Measurements from ENCODE around the gene KAT2A. TPM values are rescaled to one million over a fixed set of nuclear protein-coding genes. Genes with fewer than 3 reads are reported as not detected.
A peak's percentile ranks its signal among the peaks of the same experiment; 100 is the strongest.

Gene KAT2A
- total and polyA plus RNA-seq, 10 donors = 37.8 to 168 (median 49.5) TPM

DNA sequence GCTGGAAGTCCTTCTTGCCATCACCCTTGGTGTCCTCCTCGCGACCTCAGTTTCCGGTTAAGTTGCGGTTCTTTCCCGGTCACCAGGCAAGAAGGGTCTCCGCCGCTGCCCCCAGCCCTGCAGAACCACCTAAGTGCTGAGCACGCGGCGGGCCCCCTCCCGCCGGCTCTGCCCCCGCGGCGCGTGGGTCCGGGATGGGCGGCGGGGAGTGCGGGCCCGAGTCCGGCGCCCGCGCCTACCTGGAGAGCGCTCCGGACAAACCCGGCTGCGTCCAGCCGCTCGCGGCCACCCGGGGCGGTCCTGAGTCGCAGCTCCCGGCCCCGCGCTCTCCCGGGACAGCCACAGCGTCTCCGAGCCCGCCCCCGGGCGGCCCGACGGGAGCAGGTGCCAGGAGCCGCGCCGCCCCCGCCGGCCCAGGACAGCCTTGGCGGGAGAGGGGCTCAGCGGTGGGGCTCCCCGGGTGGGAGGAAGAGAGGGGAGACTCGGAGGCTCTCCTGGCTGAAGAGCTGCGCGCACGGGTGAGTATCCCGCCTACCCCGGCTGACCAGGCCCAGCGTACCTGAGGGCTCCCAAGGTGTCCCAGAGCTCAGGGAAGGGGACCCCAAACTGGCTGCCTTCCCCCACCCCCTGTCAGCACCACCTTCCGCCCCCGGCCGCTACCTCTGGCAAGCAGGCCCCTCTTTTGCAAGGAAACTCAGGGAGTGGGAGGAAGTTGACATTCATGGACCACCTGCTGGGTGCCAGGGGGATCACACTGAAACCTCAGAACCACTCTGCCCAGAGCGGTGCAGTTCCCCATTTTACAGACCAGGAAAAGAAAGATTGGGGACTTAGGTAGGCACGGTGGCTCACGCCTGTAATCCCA, 48.6 kb downstream of the KAT2A start:
- DNase-seq = no peak
- Histone ChIP-seq H3K4me3 (peak overlapping the region in 5 of 8 donors; percentile 21 to 64 (median 27)), H3K27ac (no peak overlapping the region), H3K27me3 (replicated peaks in 1 of 7) (peaks cover 0 to 45% (median 16%) of the 10 kb centered on the region in 7 donors), H3K9me3 (no peaks in the 10 kb centered on the region), H3K4me1 (peaks cover 0 to 20% (median 15%) of the 10 kb centered on the region in 6 donors), H3K36me3 (no peaks in the 10 kb centered on the region)
- TF ChIP-seq POLR2AphosphoS5 (IDR thresholded peaks at IDR 0.05) = no peak
- TF ChIP-seq, protein P1, sequence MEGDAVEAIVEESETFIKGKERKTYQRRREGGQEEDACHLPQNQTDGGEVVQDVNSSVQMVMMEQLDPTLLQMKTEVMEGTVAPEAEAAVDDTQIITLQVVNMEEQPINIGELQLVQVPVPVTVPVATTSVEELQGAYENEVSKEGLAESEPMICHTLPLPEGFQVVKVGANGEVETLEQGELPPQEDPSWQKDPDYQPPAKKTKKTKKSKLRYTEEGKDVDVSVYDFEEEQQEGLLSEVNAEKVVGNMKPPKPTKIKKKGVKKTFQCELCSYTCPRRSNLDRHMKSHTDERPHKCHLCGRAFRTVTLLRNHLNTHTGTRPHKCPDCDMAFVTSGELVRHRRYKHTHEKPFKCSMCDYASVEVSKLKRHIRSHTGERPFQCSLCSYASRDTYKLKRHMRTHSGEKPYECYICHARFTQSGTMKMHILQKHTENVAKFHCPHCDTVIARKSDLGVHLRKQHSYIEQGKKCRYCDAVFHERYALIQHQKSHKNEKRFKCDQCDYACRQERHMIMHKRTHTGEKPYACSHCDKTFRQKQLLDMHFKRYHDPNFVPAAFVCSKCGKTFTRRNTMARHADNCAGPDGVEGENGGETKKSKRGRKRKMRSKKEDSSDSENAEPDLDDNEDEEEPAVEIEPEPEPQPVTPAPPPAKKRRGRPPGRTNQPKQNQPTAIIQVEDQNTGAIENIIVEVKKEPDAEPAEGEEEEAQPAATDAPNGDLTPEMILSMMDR (IDR thresholded peaks at IDR 0.05 in 8 of 11, conservative IDR thresholded peaks at IDR 0.05 in 3 of 11) = no peak
- no peak for TF ChIP-seq POLR2A (IDR thresholded peaks at IDR 0.05)
- 4 to 16% (median 6%) methylated on average over 11 to 67 of the region's 67 CpGs for WGBS, 5 donors
- intact Hi-C loops (cut with DNase I; ENCODE audit: low total_unique reads) = no loop called here

DNA sequence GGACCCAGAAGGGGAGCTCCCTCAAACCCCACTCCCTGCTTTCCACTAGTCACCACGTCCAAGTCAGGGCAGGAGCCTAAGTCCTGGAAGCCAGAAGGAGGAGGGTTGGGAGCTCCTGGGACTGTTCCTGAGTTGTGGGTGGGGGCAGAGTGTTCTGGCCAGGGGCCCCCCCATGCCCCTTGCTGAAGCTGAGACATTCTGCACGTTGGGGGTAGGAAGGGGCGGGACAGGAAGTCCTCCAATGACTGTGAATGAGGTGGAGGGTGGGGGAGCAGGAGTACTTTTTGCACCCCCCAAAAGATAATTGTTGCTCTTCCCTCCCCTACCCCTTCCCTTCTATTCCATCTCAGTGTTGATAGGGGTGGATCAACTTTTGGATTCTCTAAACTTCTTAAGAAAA, 49.4 kb downstream of the KAT2A start:
- no peak overlapping the region for H3K27ac ChIP-seq
- 8 to 22% (median 18%) methylated on average over 3 of the region's 3 CpGs for WGBS, 5 donors
- no peak for DNase-seq

DNA sequence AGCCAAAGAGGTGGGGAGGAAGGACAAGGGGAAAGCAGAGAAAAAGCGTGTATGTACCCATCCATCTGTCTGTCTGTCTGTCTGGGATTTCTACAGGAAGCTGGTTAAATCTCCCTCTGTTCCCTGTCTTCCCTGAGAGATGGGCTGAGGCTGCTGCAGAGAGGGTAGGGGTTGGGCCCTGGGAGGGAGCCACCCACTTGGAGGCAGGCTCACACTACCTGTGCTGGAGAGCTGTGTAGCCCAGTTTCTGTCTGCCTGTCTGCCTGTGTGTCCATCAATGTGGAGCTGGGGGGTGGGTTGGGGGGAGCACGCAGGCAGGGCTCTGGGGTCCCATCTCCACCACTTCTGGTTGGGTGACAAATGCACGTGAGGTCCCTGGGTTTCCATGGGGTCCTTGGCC, 52.2 kb downstream of the KAT2A start:
- no peak overlapping the region for H3K27ac ChIP-seq
- peaks cover 0 to 32% (median 16%) of the 10 kb centered on the region in 6 donors for H3K4me1 ChIP-seq
- WGBS, 5 donors = 78 to 93% (median 82%) methylated on average over 2 to 3 of the region's 3 CpGs
- DNase-seq = no peak
- no peak overlapping the region for H3K4me3 ChIP-seq
- no peaks in the 10 kb centered on the region for H3K9me3 ChIP-seq
- intact Hi-C loops (cut with DNase I; ENCODE audit: low total_unique reads) = no loop called here
- H3K27me3 ChIP-seq (replicated peaks in 1 of 7) = peaks cover 0 to 44% (median 16%) of the 10 kb centered on the region in 7 donors
- H3K36me3 ChIP-seq = no peaks in the 10 kb centered on the region
- no peak for TF ChIP-seq POLR2AphosphoS5 (IDR thresholded peaks at IDR 0.05)
- TF ChIP-seq, protein P1 (IDR thresholded peaks at IDR 0.05 in 8 of 11, conservative IDR thresholded peaks at IDR 0.05 in 3 of 11) = no peak
- no peak for TF ChIP-seq POLR2A (IDR thresholded peaks at IDR 0.05)

More for the DNA sequence above, 49.4 kb downstream of the KAT2A start:
- TF ChIP-seq, protein P1 (IDR thresholded peaks at IDR 0.05 in 8 of 11, conservative IDR thresholded peaks at IDR 0.05 in 3 of 11) = no peak
- no peak for TF ChIP-seq POLR2AphosphoS5 (IDR thresholded peaks at IDR 0.05)
- TF ChIP-seq POLR2A (IDR thresholded peaks at IDR 0.05) = no peak
- intact Hi-C loops (cut with DNase I; ENCODE audit: low total_unique reads) = no loop called here
- H3K4me1 ChIP-seq = peaks cover 0 to 26% (median 15%) of the 10 kb centered on the region in 6 donors
- H3K27me3 ChIP-seq (replicated peaks in 1 of 7) = peaks cover 0 to 45% (median 16%) of the 10 kb centered on the region in 7 donors
- no peaks in the 10 kb centered on the region for H3K9me3 ChIP-seq
- no peaks in the 10 kb centered on the region for H3K36me3 ChIP-seq
- H3K4me3 ChIP-seq = peak overlapping the region in 3 of 8 donors; percentile 27 to 64 (median 36)

All from spleen (tissue), 11 donors.